Ishikawa (cell line): ENCODE measurements around the gene STAG3.

Experiments
- CEBPB ChIP-seq: IDR thresholded peaks from 2 replicates; pipeline ENCODE4 v1.6.1; 2012
- CREB1 ChIP-seq: IDR thresholded peaks from 2 replicates; pipeline ENCODE4 v1.6.1; 2012; ENCODE audit warnings: low read depth
- EGR1 ChIP-seq: IDR thresholded peaks from 2 replicates; pipeline ENCODE4 v1.6.1; 2012
- EP300 ChIP-seq: IDR thresholded peaks from 2 replicates; pipeline ENCODE4 v1.6.1; 2012; ENCODE audit warnings: borderline replicate concordance
- FOXM1 ChIP-seq: IDR thresholded peaks from 2 replicates; pipeline ENCODE4 v1.6.1; 2012; ENCODE audit warnings: low read depth, borderline replicate concordance
- MAX ChIP-seq: IDR thresholded peaks from 2 replicates; pipeline ENCODE4 v1.6.1; 2012
- REST ChIP-seq: IDR thresholded peaks from 2 replicates; pipeline ENCODE4 v1.6.1; 2012; ENCODE audit warnings: low read depth, mild to moderate bottlenecking
- TAF1 ChIP-seq: IDR thresholded peaks from 2 replicates; pipeline ENCODE4 v1.6.1; 2012; ENCODE audit warnings: low read depth, mild to moderate bottlenecking
- TCF12 ChIP-seq: IDR thresholded peaks from 2 replicates; pipeline ENCODE4 v1.6.1; 2012; ENCODE audit warnings: low read depth
- TEAD4 ChIP-seq: IDR thresholded peaks from 2 replicates; pipeline ENCODE4 v1.6.1; 2012
- USF1 ChIP-seq: IDR thresholded peaks from 2 replicates; pipeline ENCODE4 v1.6.1; 2012
- YY1 ChIP-seq: IDR thresholded peaks from 2 replicates; pipeline ENCODE4 v1.6.1; 2012; ENCODE audit warnings: low read depth

GRCh38 chr7:100142461-100142860 is 35.3 kb upstream of the STAG3 start:
- TF ChIP-seq EP300 (no peak), EGR1 (no peak), TAF1 (no peak), CREB1 (no peak), MAX (no peak), USF1 (no peak), TCF12 (no peak), CEBPB (no peak), YY1 (no peak), TEAD4 (no peak), FOXM1 (no peak), REST (no peak)
